Psoas muscle (tissue), 8 donors: ENCODE data around the gene SULF2. TPM values are rescaled to one million over a fixed set of nuclear protein-coding genes. Genes with fewer than 3 reads are reported as not detected.

Source experiments
- ATAC-seq, 4 donors: fragments of 200-7000 bp; cut with Tn5 transposase; one replicate each; pipeline ENCODE4 v1.9.1; 2020; ENCODE audit warnings: moderate library complexity in 3 of 4, mild to moderate bottlenecking in 2 of 4
- DNase-seq, 2 donors: peaks; one replicate each; pipeline ENCODE4 v3.0.0-alpha.2; 2020
- H3K27ac ChIP-seq: fragments of 200-600 bp; one replicate; pipeline ENCODE4 v1.8.0; 2022
- H3K27me3 ChIP-seq, 3 donors: fragments of 200-600 bp in 1 of 3; one replicate each; pipeline versions ENCODE4 v1.6.1 to v1.8.0; 2013 to 2022; ENCODE audit warnings: low read length in 2 of 3, mild to moderate bottlenecking in 2 of 3, moderate library complexity in 1 of 3; ENCODE audit not compliant: insufficient read depth in 3 of 3
- H3K36me3 ChIP-seq, 2 donors: fragments of 200-600 bp in 1 of 2; one replicate each; pipeline versions ENCODE4 v1.6.1 to v1.8.0; 2013 to 2022; ENCODE audit warnings: low read depth in 1 of 2, mild to moderate bottlenecking in 1 of 2, moderate library complexity in 1 of 2; ENCODE audit not compliant: insufficient read depth in 1 of 2
- H3K4me1 ChIP-seq: fragments of 200-600 bp; one replicate; pipeline ENCODE4 v1.8.0; 2022
- H3K4me3 ChIP-seq: fragments of 200-600 bp; one replicate; pipeline ENCODE4 v1.8.0; 2022; ENCODE audit warnings: mild to moderate bottlenecking
- H3K9me3 ChIP-seq: fragments of 200-600 bp; one replicate; pipeline ENCODE4 v1.8.0; 2022
- WGBS, 3 donors: extraction: QIAGEN DNeasy Blood & Tissue Kit; methylation state at CpG; one replicate each; pipeline versions ENCODE4 v1.1.6 to v1.1.7; 2013; 5-methylcytosine and 5-hydroxymethylcytosine counted together
- intact Hi-C, 2 donors: fragments of 100-400 bp; cut with DNase I; formaldehyde crosslinking; loops; one replicate each; pipeline versions ENCODE4 v1.11.0 to v1.14.2; 2022
- polyA plus RNA-seq, 3 donors: library from polyadenylated mRNA; stranded (reverse); fragments of 200-250 nt; gene quantifications; one replicate each; pipeline ENCODE4 v1.2.3, GENCODE V29; 2013
- total RNA-seq, 4 donors: library from RNA; stranded (reverse); fragmentation: NEBNext Ultra II Directional in 2 of 4; extraction: Animal tissue kit (Norgen Biotek cat#: 25700) in 2 of 4; gene quantifications; one replicate each; pipeline versions ENCODE4 v1.2.1 to v1.2.4, GENCODE V29; 2021 to 2023
- TF ChIP-seq, protein P1 (sequence below): fragments of 200-600 bp; IDR thresholded peaks from one replicate; pipeline ENCODE4 v1.8.0; 2022; ENCODE audit warnings: antibody characterized with exemption
- donor health status: healthy with polysubstance abuse.
- donor health status: DM: no; HTN: no; CAD: no; lungs with moderate emphysema.
- donor health status: Bipolar disorder and iron deficiency.
- donor health status: healthy.
- donor health status: DM: yes; HTN: yes; CAD: no.
- donor health status: DM: no; HTN: no; CAD: no.
- donor health status: DM: no; HTN: no; CAD: no.
- donor health status: DM: yes; HTN: yes; CAD: no.

SULF2 gene
- total and polyA plus RNA-seq, 7 donors, result 5.3 to 23.3 (median 11.6) TPM

DNA sequence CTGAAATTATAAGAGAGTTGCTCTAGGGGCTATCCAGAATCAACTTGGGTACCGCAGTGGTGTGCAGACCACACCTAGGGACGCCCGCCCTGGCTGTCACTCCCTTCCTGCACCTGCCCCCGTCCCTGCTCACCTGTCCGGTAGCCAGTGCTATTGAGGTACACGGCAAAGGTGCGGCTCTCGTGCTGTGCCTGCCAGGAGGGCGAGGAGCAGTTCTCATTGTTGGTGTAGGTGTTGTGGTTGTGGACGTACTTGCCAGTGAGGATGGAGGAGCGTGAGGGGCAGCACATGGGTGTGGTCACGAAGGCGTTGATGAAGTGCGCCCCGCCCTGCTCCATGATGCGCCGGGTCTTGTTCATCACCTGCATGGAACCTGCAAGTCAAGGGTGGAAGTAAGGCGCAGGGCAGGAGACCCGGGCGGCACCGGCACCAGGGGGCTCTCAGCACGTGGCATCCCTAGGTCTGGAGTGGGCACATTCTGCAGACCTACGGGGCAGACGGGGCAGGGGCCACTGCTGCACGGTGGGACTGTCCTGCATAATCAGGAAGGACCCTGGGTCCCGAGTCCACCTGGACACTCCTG is 48.6 kb downstream of the SULF2 start:
- Histone ChIP-seq H3K9me3 (no peaks in the 10 kb centered on the region), H3K4me3 (no peak overlapping the region), H3K4me1 (no peaks in the 10 kb centered on the region), H3K27ac (no peak overlapping the region), H3K36me3 (peaks cover 3% of the 10 kb centered on the region in 2 donors), H3K27me3 (peaks cover 0 to 2% (median 0%) of the 10 kb centered on the region in 3 donors)
- intact Hi-C loops, result no loop called here
- DNase-seq (no peak), ATAC-seq (no peak)
- TF ChIP-seq, protein P1, sequence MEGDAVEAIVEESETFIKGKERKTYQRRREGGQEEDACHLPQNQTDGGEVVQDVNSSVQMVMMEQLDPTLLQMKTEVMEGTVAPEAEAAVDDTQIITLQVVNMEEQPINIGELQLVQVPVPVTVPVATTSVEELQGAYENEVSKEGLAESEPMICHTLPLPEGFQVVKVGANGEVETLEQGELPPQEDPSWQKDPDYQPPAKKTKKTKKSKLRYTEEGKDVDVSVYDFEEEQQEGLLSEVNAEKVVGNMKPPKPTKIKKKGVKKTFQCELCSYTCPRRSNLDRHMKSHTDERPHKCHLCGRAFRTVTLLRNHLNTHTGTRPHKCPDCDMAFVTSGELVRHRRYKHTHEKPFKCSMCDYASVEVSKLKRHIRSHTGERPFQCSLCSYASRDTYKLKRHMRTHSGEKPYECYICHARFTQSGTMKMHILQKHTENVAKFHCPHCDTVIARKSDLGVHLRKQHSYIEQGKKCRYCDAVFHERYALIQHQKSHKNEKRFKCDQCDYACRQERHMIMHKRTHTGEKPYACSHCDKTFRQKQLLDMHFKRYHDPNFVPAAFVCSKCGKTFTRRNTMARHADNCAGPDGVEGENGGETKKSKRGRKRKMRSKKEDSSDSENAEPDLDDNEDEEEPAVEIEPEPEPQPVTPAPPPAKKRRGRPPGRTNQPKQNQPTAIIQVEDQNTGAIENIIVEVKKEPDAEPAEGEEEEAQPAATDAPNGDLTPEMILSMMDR, result no peak
- WGBS, 3 donors, result 91 to 93% (median 93%) methylated on average over 26 of the region's 26 CpGs

DNA sequence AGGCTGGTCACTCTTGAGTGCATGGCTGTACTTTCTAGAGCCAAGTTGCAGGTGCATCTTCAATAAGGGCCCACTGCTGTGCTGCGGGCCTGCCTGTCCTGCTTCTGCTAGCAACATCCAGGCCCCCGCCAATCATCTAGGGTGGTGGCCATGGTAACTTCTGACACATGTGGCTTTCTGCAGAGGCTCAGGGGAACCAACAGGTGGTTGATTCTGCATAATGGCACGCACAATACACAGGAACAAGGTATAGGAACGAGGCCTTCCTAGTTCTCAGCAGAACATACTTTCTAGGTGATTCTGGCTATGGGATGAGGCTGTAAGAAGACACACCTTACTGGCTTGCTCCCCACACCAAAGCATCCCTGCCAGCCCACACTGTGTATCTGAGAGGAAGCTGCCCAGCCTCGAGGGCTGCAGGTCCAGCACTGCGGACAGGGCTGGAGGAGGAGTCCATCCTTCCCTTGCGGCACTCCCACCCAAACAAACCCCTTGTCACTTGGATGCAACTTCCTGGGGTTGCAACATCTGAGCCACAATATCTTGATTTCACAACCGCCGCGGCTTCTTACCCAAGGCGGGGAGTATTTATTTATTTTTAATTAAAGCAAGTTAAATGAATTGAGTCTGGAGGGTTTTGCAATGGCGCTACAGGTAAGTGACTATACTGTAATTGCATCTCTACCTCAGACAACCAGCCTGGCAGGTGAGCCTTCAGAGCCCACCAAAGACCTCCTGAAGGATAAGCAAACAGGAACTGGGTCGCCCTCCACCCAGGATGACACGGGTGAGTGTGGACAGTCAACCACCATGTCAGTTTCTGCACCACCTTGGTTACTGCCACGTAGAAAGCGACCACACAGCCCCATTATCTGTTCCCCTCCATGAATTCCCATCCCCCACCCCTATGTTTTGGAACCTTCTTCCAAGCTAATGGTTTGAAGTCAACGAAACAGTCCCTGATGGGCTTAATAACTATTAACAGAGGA is 49.6 kb downstream of the SULF2 start:
- ATAC-seq (no peak), DNase-seq (peak; percentile 36 to 64)
- H3K9me3 ChIP-seq, result no peaks in the 10 kb centered on the region
- H3K4me3 ChIP-seq, result no peak overlapping the region
- TF ChIP-seq, protein P1, result no peak
- H3K27ac ChIP-seq, result no peak overlapping the region
- 78 to 82% (median 79%) methylated on average over 17 of the region's 17 CpGs for WGBS, 3 donors
- intact Hi-C loops, result no loop called here
- peaks cover 0 to 2% (median 0%) of the 10 kb centered on the region in 3 donors for H3K27me3 ChIP-seq
- H3K4me1 ChIP-seq, result no peaks in the 10 kb centered on the region
- peaks cover 3% of the 10 kb centered on the region in 2 donors for H3K36me3 ChIP-seq

DNA sequence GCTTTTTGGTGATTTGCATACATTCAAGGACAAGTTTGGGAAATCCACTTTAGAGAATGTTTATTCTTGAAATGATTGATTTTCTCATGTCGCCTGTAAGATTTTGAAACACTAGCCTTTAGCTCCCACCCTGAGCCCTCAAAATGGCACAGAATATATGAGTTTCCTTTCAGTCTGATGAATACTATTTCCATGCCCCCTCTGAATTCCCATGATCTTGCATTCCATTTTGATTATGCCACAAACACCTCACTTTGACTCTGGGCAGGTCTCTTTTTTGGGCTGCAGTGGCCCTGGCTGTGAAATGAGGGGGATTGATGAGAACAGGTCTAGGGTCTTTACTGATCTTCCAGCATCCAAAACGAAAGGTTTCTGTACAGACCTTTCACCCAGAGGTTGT is 50.4 kb downstream of the SULF2 start:
- peaks cover 3% of the 10 kb centered on the region in 2 donors for H3K36me3 ChIP-seq
- no peak overlapping the region for H3K4me3 ChIP-seq
- H3K4me1 ChIP-seq, result no peaks in the 10 kb centered on the region
- intact Hi-C loops, result no loop called here
- H3K27ac ChIP-seq, result no peak overlapping the region
- DNase-seq, result no peak
- 87 to 94% (median 93%) methylated on average over 2 of the region's 2 CpGs for WGBS, 3 donors
- TF ChIP-seq, protein P1, result no peak
- peaks cover 0 to 2% (median 0%) of the 10 kb centered on the region in 3 donors for H3K27me3 ChIP-seq
- no peak for ATAC-seq
- H3K9me3 ChIP-seq, result no peaks in the 10 kb centered on the region

DNA sequence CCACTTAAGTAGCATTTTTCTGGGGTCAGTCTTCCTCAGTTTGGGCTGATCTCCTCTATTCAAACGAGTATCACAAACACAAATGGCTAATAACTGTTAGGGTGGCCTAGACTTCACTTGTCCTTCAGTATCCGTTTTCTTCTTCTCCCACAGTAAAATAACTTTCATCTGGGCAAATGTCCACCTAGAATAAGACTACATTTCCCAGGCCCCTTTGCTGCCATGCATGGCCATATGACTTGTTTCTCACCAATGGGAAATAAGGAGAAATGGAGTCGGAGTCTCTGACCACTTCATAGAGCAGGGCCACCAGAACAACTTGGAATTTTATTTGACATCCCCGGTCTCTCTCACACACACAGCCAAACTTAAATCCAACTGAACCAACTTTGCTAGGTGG is 51.4 kb downstream of the SULF2 start:
- ATAC-seq, result no peak
- TF ChIP-seq, protein P1, result no peak
- peaks cover 0 to 4% (median 0%) of the 10 kb centered on the region in 3 donors for H3K27me3 ChIP-seq
- 75 to 79% (median 78%) methylated on average over 4 of the region's 4 CpGs for WGBS, 3 donors
- H3K4me1 ChIP-seq, result no peaks in the 10 kb centered on the region
- H3K9me3 ChIP-seq, result no peaks in the 10 kb centered on the region
- DNase-seq, result no peak
- no peak overlapping the region for H3K27ac ChIP-seq
- H3K36me3 ChIP-seq, result peaks cover 3% of the 10 kb centered on the region in 2 donors
- H3K4me3 ChIP-seq, result no peak overlapping the region
- intact Hi-C loops, result no loop called here
